Tibial artery (tissue), 4 donors: ENCODE measurements around the gene DGKI.

Experiments
- DNase-seq, 2 donors: peaks; one replicate each; pipeline ENCODE4 v3.0.0-alpha.2; 2019
- H3K27ac ChIP-seq, 2 donors: fragments of 200-600 bp; sonication (generic) in 1 of 2; 1 replicate in 1 of 2; 2 replicates in 1 of 2; pipeline ENCODE4 v1.5.1; 2018 to 2019; ENCODE audit warnings: mild to moderate bottlenecking in 1 of 2
- H3K27me3 ChIP-seq, 2 donors: fragments of 200-600 bp; sonication (generic) in 1 of 2; one replicate each; pipeline versions ENCODE4 v1.5.1 to v1.6.0; 2016 to 2019
- H3K36me3 ChIP-seq, 3 donors: fragments of 200-600 bp; sonication (generic) in 2 of 3; one replicate each; pipeline ENCODE4 v1.5.1; 2016 to 2019; ENCODE audit warnings: mild to moderate bottlenecking in 2 of 3
- H3K4me1 ChIP-seq, 4 donors: fragments of 200-600 bp; sonication (generic) in 2 of 4; 1 replicate in 3 of 4; 2 replicates in 1 of 4; pipeline ENCODE4 v1.5.1; 2016 to 2019
- H3K4me3 ChIP-seq, 2 donors: fragments of 200-600 bp; sonication (generic) in 1 of 2; 1 replicate in 1 of 2; 2 replicates in 1 of 2; pipeline ENCODE4 v1.5.1; 2018 to 2019; ENCODE audit warnings: mild to moderate bottlenecking in 2 of 2
- H3K9me3 ChIP-seq, 3 donors: fragments of 200-600 bp; sonication (generic) in 1 of 3; one replicate each; pipeline ENCODE4 v1.5.1; 2016 to 2019
- intact Hi-C: fragments of 100-400 bp; cut with DNase I; formaldehyde crosslinking; loops from one replicate; pipeline ENCODE4 v1.15.0; 2023; ENCODE audit warnings: low total_unique reads
- TF ChIP-seq, protein P1 (sequence below), 2 experiments: fragments of 200-600 bp in 1 of 2; fragments of 450-650 bp in 1 of 2; IDR thresholded peaks; one replicate each; pipeline ENCODE4 v1.5.1; 2017 to 2019; ENCODE audit warnings: antibody characterized with exemption in 2 of 2, mild to moderate bottlenecking in 1 of 2, moderate library complexity in 1 of 2

Gene DGKI

DNA sequence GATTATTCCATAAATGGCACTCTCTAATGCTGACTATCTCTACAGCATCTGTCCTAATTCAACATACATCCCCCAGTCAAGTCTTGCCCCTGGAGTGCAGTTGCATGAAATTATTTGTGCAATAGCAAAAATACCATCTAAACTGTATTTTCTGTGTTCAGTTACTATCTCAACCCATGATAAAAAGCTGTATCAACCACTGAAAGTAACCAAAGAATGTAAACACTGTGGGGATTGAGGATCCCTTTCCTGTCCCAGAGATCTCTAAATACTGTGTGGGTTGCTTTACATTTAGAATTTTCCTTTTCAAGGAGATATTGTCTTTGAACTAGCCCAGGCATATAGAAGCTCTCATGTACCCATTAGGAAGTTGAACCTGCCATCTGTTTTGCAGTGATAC lies 23.9 kb upstream of the DGKI start:
- H3K4me1 ChIP-seq, result peaks cover 0 to 38% (median 7%) of the 10 kb centered on the region in 4 donors
- H3K4me3 ChIP-seq, result no peak overlapping the region
- peak overlapping the region; percentile 5 to 42 for H3K27ac ChIP-seq
- intact Hi-C loops, result no loop called here
- TF ChIP-seq, protein P1, sequence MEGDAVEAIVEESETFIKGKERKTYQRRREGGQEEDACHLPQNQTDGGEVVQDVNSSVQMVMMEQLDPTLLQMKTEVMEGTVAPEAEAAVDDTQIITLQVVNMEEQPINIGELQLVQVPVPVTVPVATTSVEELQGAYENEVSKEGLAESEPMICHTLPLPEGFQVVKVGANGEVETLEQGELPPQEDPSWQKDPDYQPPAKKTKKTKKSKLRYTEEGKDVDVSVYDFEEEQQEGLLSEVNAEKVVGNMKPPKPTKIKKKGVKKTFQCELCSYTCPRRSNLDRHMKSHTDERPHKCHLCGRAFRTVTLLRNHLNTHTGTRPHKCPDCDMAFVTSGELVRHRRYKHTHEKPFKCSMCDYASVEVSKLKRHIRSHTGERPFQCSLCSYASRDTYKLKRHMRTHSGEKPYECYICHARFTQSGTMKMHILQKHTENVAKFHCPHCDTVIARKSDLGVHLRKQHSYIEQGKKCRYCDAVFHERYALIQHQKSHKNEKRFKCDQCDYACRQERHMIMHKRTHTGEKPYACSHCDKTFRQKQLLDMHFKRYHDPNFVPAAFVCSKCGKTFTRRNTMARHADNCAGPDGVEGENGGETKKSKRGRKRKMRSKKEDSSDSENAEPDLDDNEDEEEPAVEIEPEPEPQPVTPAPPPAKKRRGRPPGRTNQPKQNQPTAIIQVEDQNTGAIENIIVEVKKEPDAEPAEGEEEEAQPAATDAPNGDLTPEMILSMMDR (IDR thresholded peaks at IDR 0.05), result no peak
- H3K36me3 ChIP-seq, result peaks cover 16 to 36% (median 30%) of the 10 kb centered on the region in 3 donors
- H3K9me3 ChIP-seq, result no peaks in the 10 kb centered on the region
- DNase-seq, result no peak
- no peaks in the 10 kb centered on the region for H3K27me3 ChIP-seq

DNA sequence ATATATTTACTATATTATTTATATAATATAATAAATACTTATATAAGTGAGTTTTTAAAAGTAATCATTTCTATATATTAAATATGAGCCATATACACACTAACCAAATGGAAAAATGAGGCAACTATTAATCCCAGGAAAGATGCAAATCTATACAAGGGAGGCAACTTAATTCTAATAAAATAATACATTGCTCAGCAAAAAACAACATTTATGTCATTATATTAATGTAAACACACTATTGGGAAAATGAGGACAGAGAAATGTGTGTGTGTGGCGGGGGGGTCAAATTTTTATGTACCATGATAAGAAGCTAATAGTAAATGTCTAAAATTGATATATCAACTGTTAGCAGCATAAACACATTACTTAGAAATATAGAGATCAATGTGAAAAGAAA lies 23.3 kb upstream of the DGKI start:
- DNase-seq, result no peak
- intact Hi-C loops, result no loop called here
- Histone ChIP-seq H3K36me3 (peaks cover 22 to 42% (median 36%) of the 10 kb centered on the region in 3 donors), H3K4me1 (peaks cover 0 to 32% (median 4%) of the 10 kb centered on the region in 4 donors), H3K9me3 (no peaks in the 10 kb centered on the region), H3K27ac (no peak overlapping the region), H3K27me3 (no peaks in the 10 kb centered on the region), H3K4me3 (no peak overlapping the region)
- TF ChIP-seq, protein P1 (IDR thresholded peaks at IDR 0.05), result no peak

- Histone ChIP-seq H3K4me1 (peaks cover 0 to 24% (median 0%) of the 10 kb centered on the region in 4 donors), H3K4me3 (no peak overlapping the region), H3K36me3 (peaks cover 22 to 49% (median 42%) of the 10 kb centered on the region in 3 donors), H3K9me3 (no peaks in the 10 kb centered on the region), H3K27ac (no peak overlapping the region), H3K27me3 (no peaks in the 10 kb centered on the region)
- intact Hi-C loops, result no loop called here
- no peak for DNase-seq
- TF ChIP-seq, protein P1 (IDR thresholded peaks at IDR 0.05), result no peak
Observed at GRCh38 chr7:137869260-137869659, 22.5 kb upstream of the DGKI start.

DNA sequence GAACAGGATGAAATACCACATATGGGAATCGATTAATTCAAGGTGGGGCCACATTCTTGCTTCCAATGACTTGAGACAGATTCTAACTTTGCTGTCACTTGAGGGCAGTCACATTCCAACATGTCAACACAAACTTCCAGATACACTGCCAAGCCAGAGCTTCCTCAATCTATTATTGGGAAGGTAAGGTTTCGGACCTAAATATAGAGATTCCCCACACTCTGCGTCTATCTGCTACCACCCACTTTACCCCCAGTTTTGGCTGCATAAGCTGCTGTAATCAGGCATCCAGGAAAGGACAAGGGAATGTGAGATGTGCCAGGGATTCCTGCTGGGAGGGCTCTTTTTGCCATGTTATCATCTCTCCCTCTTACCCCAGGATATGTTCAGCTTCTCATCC lies 20.5 kb upstream of the DGKI start:
- Histone ChIP-seq H3K27me3 (no peaks in the 10 kb centered on the region), H3K9me3 (no peaks in the 10 kb centered on the region), H3K36me3 (peaks cover 19 to 47% (median 41%) of the 10 kb centered on the region in 3 donors), H3K4me1 (peaks cover 0 to 15% (median 0%) of the 10 kb centered on the region in 4 donors), H3K27ac (no peak overlapping the region), H3K4me3 (no peak overlapping the region)
- TF ChIP-seq, protein P1 (IDR thresholded peaks at IDR 0.05), result no peak
- no peak for DNase-seq
- intact Hi-C loops, result no loop called here

DNA sequence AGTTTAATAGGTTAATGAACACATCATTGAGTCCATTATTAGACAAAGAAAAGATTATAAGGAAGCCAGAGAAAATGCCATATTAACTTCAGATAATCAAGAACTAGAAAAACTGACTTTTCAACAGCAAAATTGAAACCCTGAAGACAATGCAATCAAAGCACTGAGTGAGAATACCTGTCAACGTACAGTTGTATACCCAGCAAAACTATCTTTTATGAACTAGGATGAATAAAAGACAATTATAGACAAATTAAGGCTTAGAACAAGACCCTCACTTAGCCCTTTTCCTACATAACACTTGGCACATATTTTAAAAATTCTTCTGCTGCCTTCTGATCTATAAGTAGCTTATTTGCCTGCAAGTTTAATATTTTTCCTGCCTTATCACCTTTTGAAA lies 19.0 kb upstream of the DGKI start:
- Histone ChIP-seq H3K27me3 (no peaks in the 10 kb centered on the region), H3K4me1 (peaks cover 0 to 3% (median 0%) of the 10 kb centered on the region in 4 donors), H3K9me3 (no peaks in the 10 kb centered on the region), H3K36me3 (peaks cover 33 to 43% (median 34%) of the 10 kb centered on the region in 3 donors), H3K4me3 (no peak overlapping the region), H3K27ac (no peak overlapping the region)
- TF ChIP-seq, protein P1 (IDR thresholded peaks at IDR 0.05), result no peak
- intact Hi-C loops, result no loop called here
- DNase-seq, result no peak

DNA sequence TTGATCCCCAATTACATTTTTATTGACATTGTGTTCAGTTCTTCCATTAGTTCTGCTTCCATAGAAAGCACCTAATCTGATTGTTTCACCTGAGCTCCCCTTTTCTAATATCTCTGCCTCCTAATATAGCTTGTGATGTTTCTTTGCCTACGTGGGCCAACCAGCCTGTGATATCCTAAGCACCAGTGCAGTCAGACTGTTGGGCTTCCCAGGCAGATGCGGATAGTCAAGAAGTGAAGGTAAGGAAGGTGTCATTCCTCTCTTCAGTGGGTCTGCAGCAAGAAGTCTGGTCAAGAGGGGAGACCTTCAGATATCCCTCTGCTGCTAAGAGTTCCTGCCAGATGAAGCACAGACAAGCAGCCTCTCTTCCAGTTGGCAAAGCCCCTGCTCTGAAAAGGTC lies 16.2 kb upstream of the DGKI start:
- intact Hi-C loops, result no loop called here
- TF ChIP-seq, protein P1 (IDR thresholded peaks at IDR 0.05), result no peak
- Histone ChIP-seq H3K9me3 (no peaks in the 10 kb centered on the region), H3K4me1 (no peaks in the 10 kb centered on the region), H3K4me3 (no peak overlapping the region), H3K27me3 (no peaks in the 10 kb centered on the region), H3K36me3 (peaks cover 34 to 48% (median 42%) of the 10 kb centered on the region in 3 donors), H3K27ac (no peak overlapping the region)
- no peak for DNase-seq
